ENCODE results near the gene ARF1.

Gene ARF1

DNA sequence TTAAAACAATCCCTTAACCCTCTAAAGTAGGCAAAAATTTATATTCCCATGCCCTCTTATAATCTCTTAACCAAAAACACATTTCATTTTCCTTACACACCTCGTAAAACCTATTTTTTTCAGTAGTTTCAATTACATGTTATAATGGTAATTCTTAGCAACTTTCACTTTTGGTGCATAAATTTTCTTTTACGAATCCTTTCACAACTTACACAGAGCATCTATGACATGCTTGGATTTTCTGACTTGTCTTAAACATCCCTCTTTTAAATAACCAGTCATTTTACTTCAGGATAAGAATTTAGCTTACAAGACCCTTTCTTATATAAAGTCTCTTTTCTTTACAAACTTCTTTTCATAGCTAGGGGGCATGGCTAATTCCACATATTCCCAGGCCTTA is 35.5 kb downstream of the ARF1 start:
- H3K9ac ChIP-seq (ENCODE audit: insufficient read length), result no peak overlapping the region
- DNase-seq (ENCODE audit: low read depth, low spot score), result no peak
- no peak overlapping the region for H3K27ac ChIP-seq
- no peak for TF ChIP-seq POLR2AphosphoS5 (IDR thresholded peaks at IDR 0.05; ENCODE audit: borderline replicate concordance, low read depth, low read length)
- no peak for TF ChIP-seq FOXP2 (optimal IDR thresholded peaks at IDR 0.05; ENCODE audit: control extremely low read depth, extremely low read length, insufficient read depth)
- TF ChIP-seq EZH2 (IDR thresholded peaks at IDR 0.05), result no peak
- H3K4me3 ChIP-seq, result no peak overlapping the region
- peaks cover 8% of the 10 kb centered on the region; the same call in 1 of the 2 replicates for H3K9me3 ChIP-seq (ENCODE audit: low read depth, low read length)
- no peaks in the 10 kb centered on the region for H3K36me3 ChIP-seq (ENCODE audit: insufficient read depth, low read length)

GRCh38 chr1:228120351-228120750 is 37.8 kb downstream of the ARF1 start:
- DNase-seq (ENCODE audit: low read depth, low spot score), result no peak
- no peaks in the 10 kb centered on the region for H3K36me3 ChIP-seq (ENCODE audit: insufficient read depth, low read length)
- no peak overlapping the region for H3K4me3 ChIP-seq
- H3K27ac ChIP-seq, result no peak overlapping the region
- no peak for TF ChIP-seq POLR2AphosphoS5 (IDR thresholded peaks at IDR 0.05; ENCODE audit: borderline replicate concordance, low read depth, low read length)
- TF ChIP-seq FOXP2 (optimal IDR thresholded peaks at IDR 0.05; ENCODE audit: control extremely low read depth, extremely low read length, insufficient read depth), result no peak
- no peak for TF ChIP-seq EZH2 (IDR thresholded peaks at IDR 0.05)
- no peak overlapping the region for H3K9ac ChIP-seq (ENCODE audit: insufficient read length)
- H3K9me3 ChIP-seq (ENCODE audit: low read depth, low read length), result peaks cover 8% of the 10 kb centered on the region; the same call in 1 of the 2 replicates

DNA sequence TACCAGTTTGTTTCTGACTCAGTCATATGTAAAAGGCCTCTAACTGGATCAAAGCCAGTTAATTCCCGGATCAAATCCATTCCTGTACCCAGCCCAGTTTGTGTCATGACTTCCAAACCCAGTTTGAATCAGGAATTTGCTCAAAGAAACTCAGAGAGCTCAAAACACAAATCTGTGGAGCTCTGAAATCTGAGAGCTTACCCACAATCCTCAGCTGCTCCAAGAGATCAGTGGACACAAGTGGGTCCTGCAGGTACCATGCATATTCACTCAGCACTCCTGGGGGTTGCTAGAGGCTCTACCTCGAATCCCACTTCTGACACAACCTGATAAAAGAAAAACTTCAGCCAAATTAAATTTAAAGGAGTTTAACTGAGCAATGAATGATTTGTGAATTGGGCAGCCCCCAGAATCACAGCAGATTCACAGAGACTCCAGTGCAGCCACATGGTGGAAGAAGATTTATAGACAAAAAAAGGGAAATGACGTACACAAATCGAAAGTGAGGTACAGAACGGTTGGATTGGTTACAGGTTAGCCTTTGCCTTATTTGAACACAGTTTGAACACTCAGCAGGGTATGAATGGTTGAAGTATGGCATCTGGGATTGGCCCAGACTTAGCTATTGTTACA is 38.5 kb downstream of the ARF1 start:
- no peak for TF ChIP-seq EZH2 (IDR thresholded peaks at IDR 0.05)
- peaks cover 8% of the 10 kb centered on the region; the same call in 1 of the 2 replicates for H3K9me3 ChIP-seq (ENCODE audit: low read depth, low read length)
- no peak overlapping the region for H3K9ac ChIP-seq (ENCODE audit: insufficient read length)
- DNase-seq (ENCODE audit: low read depth, low spot score), result no peak
- H3K27ac ChIP-seq, result no peak overlapping the region
- no peaks in the 10 kb centered on the region for H3K36me3 ChIP-seq (ENCODE audit: insufficient read depth, low read length)
- no peak overlapping the region for H3K4me3 ChIP-seq

DNA sequence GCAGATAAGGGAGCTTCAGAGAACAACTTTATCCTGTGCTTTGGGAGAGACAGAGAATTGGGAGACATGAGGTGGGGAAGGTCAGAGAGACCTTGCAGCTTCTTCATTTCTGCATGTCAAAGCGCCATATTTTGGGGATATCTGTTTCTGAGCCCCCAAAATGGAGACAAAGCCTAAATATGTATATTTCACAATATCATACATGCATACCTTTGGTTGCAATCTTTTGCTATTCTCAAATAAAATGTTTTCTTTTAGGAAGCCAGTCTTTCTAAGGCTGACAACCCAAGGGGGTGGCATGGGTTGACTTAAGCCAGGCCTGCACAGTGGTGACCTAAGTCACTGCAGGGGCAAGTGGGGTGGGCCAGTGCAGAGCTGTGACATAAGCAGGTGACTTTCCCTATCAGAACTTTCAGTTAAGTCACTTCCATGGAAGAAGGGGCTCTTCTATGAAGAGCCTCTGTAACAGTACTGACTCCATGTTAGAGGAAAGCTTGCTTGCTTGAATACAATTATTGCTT is 40.5 kb downstream of the ARF1 start:
- no peak overlapping the region for H3K4me3 ChIP-seq
- TF ChIP-seq FOXP2 (optimal IDR thresholded peaks at IDR 0.05; ENCODE audit: control extremely low read depth, extremely low read length, insufficient read depth) (no peak), POLR2AphosphoS5 (IDR thresholded peaks at IDR 0.05; ENCODE audit: borderline replicate concordance, low read depth, low read length) (no peak), EZH2 (IDR thresholded peaks at IDR 0.05) (no peak)

DNA sequence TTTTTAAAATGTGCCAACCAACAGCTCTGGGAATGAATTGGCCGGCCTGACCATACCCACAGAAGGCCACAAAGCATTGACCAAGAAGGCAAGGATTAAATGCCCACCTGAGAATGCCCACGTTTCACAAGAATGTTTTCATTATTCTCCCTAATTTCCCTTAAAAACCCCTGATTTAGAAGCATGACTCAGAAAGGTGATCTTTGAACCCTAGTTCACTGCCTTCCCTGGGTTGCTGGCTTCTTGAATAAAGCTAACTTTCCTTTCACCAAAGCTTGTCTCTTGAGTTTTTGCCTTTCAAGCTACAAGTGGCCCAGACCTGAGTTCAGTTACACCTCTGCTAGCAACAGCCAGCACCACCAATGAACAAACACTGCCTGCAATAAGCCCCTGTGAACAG is 41.0 kb downstream of the ARF1 start:
- no peak overlapping the region for H3K4me3 ChIP-seq
- 0 out of 2 replicates have a peak, but pooled peaks cover 2% of the 10 kb centered on the region for H3K9me3 ChIP-seq (ENCODE audit: low read depth, low read length)
- H3K36me3 ChIP-seq (ENCODE audit: insufficient read depth, low read length), result no peaks in the 10 kb centered on the region
- TF ChIP-seq FOXP2 (optimal IDR thresholded peaks at IDR 0.05; ENCODE audit: control extremely low read depth, extremely low read length, insufficient read depth) (no peak), EZH2 (IDR thresholded peaks at IDR 0.05) (no peak), POLR2AphosphoS5 (IDR thresholded peaks at IDR 0.05; ENCODE audit: borderline replicate concordance, low read depth, low read length) (no peak)
- DNase-seq (ENCODE audit: low read depth, low spot score), result no peak
- H3K9ac ChIP-seq (ENCODE audit: insufficient read length), result no peak overlapping the region
- no peak overlapping the region for H3K27ac ChIP-seq

More for the DNA sequence above, 40.5 kb downstream of the ARF1 start:
- no peak for DNase-seq (ENCODE audit: low read depth, low spot score)
- Histone ChIP-seq H3K36me3 (ENCODE audit: insufficient read depth, low read length) (no peaks in the 10 kb centered on the region), H3K9me3 (ENCODE audit: low read depth, low read length) (peaks cover 5% of the 10 kb centered on the region; the same call in 1 of the 2 replicates), H3K9ac (ENCODE audit: insufficient read length) (no peak overlapping the region), H3K27ac (no peak overlapping the region)

DNA sequence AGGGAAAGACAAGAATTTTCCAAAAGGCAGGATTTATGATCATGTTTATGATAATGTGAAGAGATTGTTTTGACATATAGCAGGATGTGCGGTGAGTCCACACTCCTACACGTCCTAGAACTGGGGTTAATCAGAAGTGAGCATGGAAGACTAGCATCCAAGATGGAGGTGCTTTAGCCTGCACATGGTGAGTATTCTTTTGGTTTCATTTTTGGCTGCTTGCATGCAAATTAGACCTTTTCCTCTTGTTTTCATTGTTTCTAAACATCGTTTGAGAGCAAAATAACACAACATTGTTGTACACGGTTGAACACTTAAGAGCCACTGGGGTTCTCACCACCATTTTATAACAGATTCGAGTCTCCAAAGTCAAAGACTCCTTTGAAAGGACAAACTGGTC is 42.7 kb downstream of the ARF1 start:
- no peak for DNase-seq (ENCODE audit: low read depth, low spot score)
- TF ChIP-seq POLR2AphosphoS5 (IDR thresholded peaks at IDR 0.05; ENCODE audit: borderline replicate concordance, low read depth, low read length) (no peak), FOXP2 (optimal IDR thresholded peaks at IDR 0.05; ENCODE audit: control extremely low read depth, extremely low read length, insufficient read depth) (no peak), EZH2 (IDR thresholded peaks at IDR 0.05) (no peak)
- Histone ChIP-seq H3K9ac (ENCODE audit: insufficient read length) (no peak overlapping the region), H3K9me3 (ENCODE audit: low read depth, low read length) (no peaks in the 10 kb centered on the region), H3K27ac (no peak overlapping the region), H3K36me3 (ENCODE audit: insufficient read depth, low read length) (no peaks in the 10 kb centered on the region), H3K4me3 (no peak overlapping the region)

GRCh38 chr1:228131766-228132165 is 49.3 kb downstream of the ARF1 start:
- Histone ChIP-seq H3K9me3 (ENCODE audit: low read depth, low read length) (no peaks in the 10 kb centered on the region), H3K9ac (ENCODE audit: insufficient read length) (no peak overlapping the region), H3K36me3 (ENCODE audit: insufficient read depth, low read length) (no peaks in the 10 kb centered on the region), H3K4me3 (no peak overlapping the region), H3K27ac (no peak overlapping the region)
- no peak for TF ChIP-seq FOXP2 (optimal IDR thresholded peaks at IDR 0.05; ENCODE audit: control extremely low read depth, extremely low read length, insufficient read depth)
- DNase-seq (ENCODE audit: low read depth, low spot score), result no peak

DNA sequence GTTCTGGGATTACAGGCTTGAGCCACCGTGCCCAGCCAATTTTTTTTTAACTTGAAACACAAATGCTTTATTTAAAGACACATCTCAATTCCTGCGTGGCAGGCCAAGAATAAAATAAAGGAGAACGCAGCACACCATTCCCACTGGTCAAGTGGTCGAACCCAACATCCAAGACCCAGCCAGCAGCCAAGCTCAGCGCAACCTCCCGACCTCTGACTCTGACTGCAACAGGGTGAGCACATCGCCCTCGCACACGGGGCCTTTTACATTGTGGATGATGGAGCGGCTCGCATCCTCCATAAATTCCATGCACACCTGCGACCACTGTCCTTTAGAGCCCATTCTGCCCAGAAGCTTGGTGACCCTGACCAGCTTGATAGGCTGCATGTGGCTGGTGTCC is 52.1 kb downstream of the ARF1 start:
- DNase-seq (ENCODE audit: low read depth, low spot score), result no peak
- no peak overlapping the region for H3K4me3 ChIP-seq
- no peak overlapping the region for H3K27ac ChIP-seq
- H3K36me3 ChIP-seq (ENCODE audit: insufficient read depth, low read length), result no peaks in the 10 kb centered on the region
- no peaks in the 10 kb centered on the region for H3K9me3 ChIP-seq (ENCODE audit: low read depth, low read length)
- H3K9ac ChIP-seq (ENCODE audit: insufficient read length), result no peak overlapping the region
- TF ChIP-seq EZH2 (IDR thresholded peaks at IDR 0.05) (no peak), FOXP2 (optimal IDR thresholded peaks at IDR 0.05; ENCODE audit: control extremely low read depth, extremely low read length, insufficient read depth) (no peak), POLR2AphosphoS5 (IDR thresholded peaks at IDR 0.05; ENCODE audit: borderline replicate concordance, low read depth, low read length) (no peak)

DNA sequence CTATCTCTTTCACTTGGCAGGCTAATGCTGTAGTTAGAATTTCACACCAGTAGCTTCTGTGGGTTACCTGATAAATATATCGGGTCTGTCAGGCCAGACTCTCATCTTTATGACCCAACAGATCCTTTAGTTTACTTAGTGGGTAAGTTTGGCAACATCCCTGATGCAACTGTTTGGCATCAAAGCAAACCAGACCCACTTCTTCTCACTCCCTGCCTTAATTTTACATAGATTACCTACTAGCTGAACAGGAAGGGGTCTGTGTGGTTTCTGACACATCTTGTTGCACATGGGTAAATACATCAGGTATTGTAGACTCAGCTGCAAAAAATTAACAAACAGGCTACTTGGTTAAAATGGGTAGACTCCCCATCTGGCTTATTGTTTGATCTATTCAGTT is 54.4 kb downstream of the ARF1 start:
- Histone ChIP-seq H3K9me3 (ENCODE audit: low read depth, low read length) (no peaks in the 10 kb centered on the region), H3K36me3 (ENCODE audit: insufficient read depth, low read length) (no peaks in the 10 kb centered on the region)
- no peak for DNase-seq (ENCODE audit: low read depth, low spot score)

More for the DNA sequence above, 54.4 kb downstream of the ARF1 start:
- Histone ChIP-seq H3K9ac (ENCODE audit: insufficient read length) (no peak overlapping the region), H3K4me3 (no peak overlapping the region), H3K27ac (no peak overlapping the region)
- TF ChIP-seq FOXP2 (optimal IDR thresholded peaks at IDR 0.05; ENCODE audit: control extremely low read depth, extremely low read length, insufficient read depth), result no peak
- no peak for TF ChIP-seq POLR2AphosphoS5 (IDR thresholded peaks at IDR 0.05; ENCODE audit: borderline replicate concordance, low read depth, low read length)
- TF ChIP-seq EZH2 (IDR thresholded peaks at IDR 0.05), result no peak
